H1 (cell line): ENCODE data around the gene DRC7. TPM values are rescaled to one million over a fixed set of nuclear protein-coding genes. Genes with fewer than 3 reads are reported as not detected.

Experiments used
- CTCF ChIA-PET: fragments of 300-600 bp; sonication (Branson Sonifier 250); formaldehyde crosslinking; loops from one replicate; lab custom pipeline; 2021; ENCODE audit not compliant: partially characterized antibody; lab: Charles Lee
- POLR2A ChIA-PET: fragments of 300-600 bp; sonication (Branson Sonifier 250); formaldehyde crosslinking; loops from one replicate; lab custom pipeline; 2021; ENCODE audit warnings: inconsistent platforms; ENCODE audit not compliant: partially characterized antibody; lab: Charles Lee
- DNase-seq, 2 experiments: peaks; one replicate each; pipeline versions ENCODE4 v3.0.0 to v3.0.0-alpha.2; 2010 to 2022; ENCODE audit warnings: low spot score in 2 of 2, low read depth in 1 of 2, mixed read lengths in 1 of 2
- FAIRE-seq: peaks from 2 replicates; lab custom pipeline; 2011; peaks lifted over from hg19 to GRCh38; lab: Jason Lieb, UNC
- H2AFZ ChIP-seq: 2 replicates; pipeline ENCODE4 v1.8.1; 2012; ENCODE audit warnings: low read length, inconsistent platforms
- H2AK5ac ChIP-seq: 2 replicates; pipeline ENCODE4 v1.6.1; 2013; ENCODE audit warnings: low read depth, low read length
- H2BK120ac ChIP-seq: replicated peaks from 2 replicates; pipeline ENCODE3; 2013; ENCODE audit warnings: low read depth, low read length, inconsistent platforms
- H2BK12ac ChIP-seq: 2 replicates; pipeline ENCODE4 v1.6.1; 2013; ENCODE audit warnings: low read depth, low read length
- H2BK15ac ChIP-seq: 2 replicates; pipeline ENCODE4 v1.6.1; 2013; ENCODE audit warnings: low read length
- H2BK20ac ChIP-seq: 2 replicates; pipeline ENCODE4 v1.6.1; 2013; ENCODE audit warnings: low read length
- H2BK5ac ChIP-seq: 2 replicates; pipeline ENCODE4 v1.6.1; 2013; ENCODE audit warnings: low read depth, low read length
- H3K14ac ChIP-seq: 2 replicates; pipeline ENCODE4 v1.6.1; 2013; ENCODE audit warnings: inconsistent platforms; ENCODE audit not compliant: insufficient read length
- H3K18ac ChIP-seq: 2 replicates; pipeline ENCODE4 v1.6.1; 2013; ENCODE audit warnings: low read length; ENCODE audit errors: extremely low read depth
- H3K23ac ChIP-seq: 2 replicates; pipeline ENCODE4 v1.6.1; 2013; ENCODE audit warnings: inconsistent platforms; ENCODE audit not compliant: insufficient read length
- H3K23me2 ChIP-seq: 2 replicates; pipeline ENCODE4 v1.6.1; 2013; ENCODE audit warnings: low read depth, low read length
- H3K27ac ChIP-seq: 2 replicates; pipeline ENCODE4 v1.6.1; 2011; ENCODE audit warnings: low read depth, low read length, inconsistent platforms
- H3K27me3 ChIP-seq, 4 experiments: replicated peaks in 1 of 4; 1 replicate in 1 of 4; 2 replicates in 3 of 4; pipeline versions ENCODE4 v1.6.1 to v1.8.1; 2011 to 2013; ENCODE audit warnings: low read length in 3 of 4, mild to moderate bottlenecking in 3 of 4, inconsistent platforms in 2 of 4, mixed read lengths in 2 of 4, moderate library complexity in 1 of 4; ENCODE audit not compliant: control insufficient read depth in 3 of 4, insufficient read depth in 3 of 4; ENCODE audit errors: extremely low read depth in 1 of 4
- H3K36me3 ChIP-seq, 4 experiments: 2 replicates each; pipeline versions ENCODE4 v1.6.1 to v1.8.1; 2011 to 2013; ENCODE audit warnings: mild to moderate bottlenecking in 4 of 4, low read length in 3 of 4, moderate library complexity in 2 of 4, control low read depth in 1 of 4, inconsistent platforms in 1 of 4; ENCODE audit not compliant: insufficient read depth in 4 of 4, control insufficient read depth in 2 of 4
- H3K4ac ChIP-seq: replicated peaks from 2 replicates; pipeline ENCODE3; 2013; ENCODE audit warnings: low read length, low read depth, mixed read lengths, inconsistent platforms; ENCODE audit not compliant: insufficient read length
- H3K4me1 ChIP-seq, 4 experiments: replicated peaks in 1 of 4; 1 replicate in 1 of 4; 2 replicates in 3 of 4; pipeline versions ENCODE4 v1.6.1 to v1.8.1; 2011 to 2013; ENCODE audit warnings: low read length in 3 of 4, inconsistent platforms in 2 of 4, mixed read lengths in 1 of 4; ENCODE audit not compliant: insufficient read depth in 4 of 4, control insufficient read depth in 3 of 4
- H3K4me2 ChIP-seq, 2 experiments: 2 replicates each; pipeline versions ENCODE4 v1.6.1 to v1.8.1; 2011 to 2013; ENCODE audit warnings: low read depth in 2 of 2, low read length in 2 of 2, control low read depth in 1 of 2, inconsistent platforms in 1 of 2, mild to moderate bottlenecking in 1 of 2; ENCODE audit not compliant: insufficient read depth in 1 of 2
- H3K4me3 ChIP-seq, 4 experiments: fragments of 200-600, 300-600 bp in 1 of 4; sonication (generic), shearing (Covaris generic), sonication (Bioruptor Twin) in 1 of 4; 2 replicates each; pipeline versions ENCODE4 v1.5.1 to v1.8.1; 2011 to 2016; ENCODE audit warnings: low read length in 4 of 4, low read depth in 3 of 4, control low read depth in 2 of 4, inconsistent platforms in 2 of 4, mild to moderate bottlenecking in 2 of 4, mixed read lengths in 1 of 4, moderate library complexity in 1 of 4; ENCODE audit not compliant: insufficient read depth in 2 of 4; ENCODE audit errors: extremely low read depth in 1 of 4
- H3K56ac ChIP-seq: replicated peaks from 2 replicates; pipeline ENCODE3; 2013; ENCODE audit warnings: low read depth, mild to moderate bottlenecking, mixed read lengths, low read length, inconsistent platforms; ENCODE audit not compliant: insufficient read length
- H3K79me1 ChIP-seq: 2 replicates; pipeline ENCODE4 v1.6.1; 2013; ENCODE audit warnings: low read depth, low read length, control low read depth
- H3K79me2 ChIP-seq, 2 experiments: 2 replicates each; pipeline versions ENCODE4 v1.6.1 to v1.8.1; 2012 to 2013; ENCODE audit warnings: low read length in 2 of 2, mild to moderate bottlenecking in 2 of 2, inconsistent platforms in 1 of 2; ENCODE audit not compliant: insufficient read depth in 2 of 2, control insufficient read depth in 1 of 2
- H3K9ac ChIP-seq, 4 experiments: replicated peaks in 1 of 4; 1 replicate in 1 of 4; 2 replicates in 3 of 4; pipeline versions ENCODE4 v1.6.1 to v1.8.1; 2011 to 2013; ENCODE audit warnings: low read depth in 3 of 4, low read length in 3 of 4, control low read depth in 2 of 4, mild to moderate bottlenecking in 2 of 4, moderate library complexity in 2 of 4, inconsistent platforms in 1 of 4; ENCODE audit errors: extremely low read depth in 1 of 4
- H3K9me3 ChIP-seq, 2 experiments: 2 replicates each; pipeline versions ENCODE4 v1.6.1 to v1.8.1; 2012 to 2013; ENCODE audit warnings: mild to moderate bottlenecking in 2 of 2, moderate library complexity in 2 of 2, control low read depth in 1 of 2, inconsistent platforms in 1 of 2, low read depth in 1 of 2, low read length in 1 of 2, mixed read lengths in 1 of 2; ENCODE audit not compliant: insufficient read depth in 2 of 2
- H4K20me1 ChIP-seq, 2 experiments: replicated peaks in 1 of 2; 2 replicates each; pipeline versions ENCODE3 to v1.8.1; 2011 to 2013; ENCODE audit warnings: inconsistent platforms in 2 of 2, low read length in 2 of 2, mild to moderate bottlenecking in 1 of 2; ENCODE audit not compliant: insufficient read depth in 2 of 2, control insufficient read depth in 1 of 2
- H4K5ac ChIP-seq: 2 replicates; pipeline ENCODE4 v1.6.1; 2013; ENCODE audit warnings: low read length, low read depth, mixed read lengths, inconsistent platforms; ENCODE audit not compliant: insufficient read length
- H4K8ac ChIP-seq: 2 replicates; pipeline ENCODE4 v1.8.0; 2013; ENCODE audit warnings: mild to moderate bottlenecking, moderate library complexity, low read length, inconsistent platforms; ENCODE audit not compliant: insufficient read depth; ENCODE audit errors: extremely low read depth
- H4K91ac ChIP-seq: replicated peaks from 2 replicates; pipeline ENCODE3; 2013; ENCODE audit warnings: low read length, mixed read lengths, inconsistent platforms; ENCODE audit not compliant: insufficient read length
- ATF3 ChIP-seq: IDR thresholded peaks from 2 replicates; pipeline ENCODE4 v1.6.1; 2011; ENCODE audit warnings: low read depth, mild to moderate bottlenecking, low read length; ENCODE audit not compliant: insufficient read depth
- CHD1 ChIP-seq: IDR thresholded peaks from 2 replicates; pipeline ENCODE4 v1.6.1; 2012; ENCODE audit warnings: low read depth, low read length, improper control_type of control experiment
- CHD2 ChIP-seq: IDR thresholded peaks from 2 replicates; pipeline ENCODE4 v1.6.1; 2012; ENCODE audit warnings: low read length, improper control_type of control experiment
- EZH2 ChIP-seq: fragments of 200-600 bp; sonication (generic); IDR thresholded peaks from 2 replicates; pipeline ENCODE4 v1.7.1; 2012; ENCODE audit warnings: low read depth, mild to moderate bottlenecking, moderate library complexity, low read length, inconsistent platforms; ENCODE audit not compliant: severe bottlenecking
- JUND ChIP-seq: IDR thresholded peaks from 2 replicates; pipeline ENCODE4 v1.6.1; 2011; ENCODE audit warnings: mild to moderate bottlenecking, improper control_type of control experiment, low read length
- MAX ChIP-seq: IDR thresholded peaks from 2 replicates; pipeline ENCODE4 v1.6.1; 2012; ENCODE audit warnings: inconsistent platforms
- POLR2AphosphoS5 ChIP-seq: IDR thresholded peaks from 2 replicates; pipeline ENCODE4 v1.6.1; 2011; ENCODE audit warnings: low read depth, low read length
- RNF2 ChIP-seq: fragments of 200-900, 300-1000 bp; sonication (generic); IDR thresholded peaks from 2 replicates; pipeline ENCODE4 v1.7.1; 2016; ENCODE audit warnings: borderline replicate concordance, low read depth, mild to moderate bottlenecking, antibody characterized with exemption, low read length; ENCODE audit not compliant: poor library complexity, severe bottlenecking; ENCODE audit errors: missing control alignments
- SIN3A ChIP-seq, 2 experiments: IDR thresholded peaks in 1 of 2; conservative IDR thresholded peaks in 1 of 2; 2 replicates each; pipeline ENCODE4 v1.6.1; 2011 to 2012; ENCODE audit warnings: low read length in 2 of 2, improper control_type of control experiment in 1 of 2, low read depth in 1 of 2, mild to moderate bottlenecking in 1 of 2
- TAF1 ChIP-seq: IDR thresholded peaks from 2 replicates; pipeline ENCODE4 v1.6.1; 2011; ENCODE audit warnings: mild to moderate bottlenecking, low read depth, low read length
- TEAD4 ChIP-seq: IDR thresholded peaks from 2 replicates; pipeline ENCODE4 v1.6.1; 2012; ENCODE audit warnings: low read depth, low read length, inconsistent platforms, mixed read lengths
- USF2 ChIP-seq: IDR thresholded peaks from 2 replicates; pipeline ENCODE4 v1.6.1; 2011; ENCODE audit warnings: low read length, improper control_type of control experiment
- WGBS, 2 experiments: shearing (Covaris generic) in 1 of 2; methylation state at CpG; one replicate each; pipeline versions ENCODE4 v1.1.6 to v1.1.7; 2013 to 2015; ENCODE audit warnings: low lambda C conversion rate in 2 of 2, mixed read lengths in 2 of 2, inconsistent platforms in 1 of 2, low coverage in 1 of 2, missing lambda C conversion rate in 1 of 2; ENCODE audit not compliant: insufficient replicate concordance in 2 of 2, insufficient coverage in 1 of 2, insufficient read length in 1 of 2; ENCODE audit errors: extremely low coverage in 1 of 2, missing lambda C conversion rate in 1 of 2; 5-methylcytosine and 5-hydroxymethylcytosine counted together
- polyA plus RNA-seq, 7 experiments: library from polyadenylated mRNA; depleted of rRNA in 3 of 7; stranded (reverse) in 5 of 7; unstranded in 2 of 7; fragments of >200 nt in 5 of 7; fragments of 200-250 nt in 2 of 7; gene quantifications; 1 replicate in 5 of 7; 2 replicates in 1 of 7; 4 replicates in 1 of 7; pipeline versions ENCODE4 v1.2.1 to v1.2.3, GENCODE V29; 2011 to 2013; ENCODE audit warnings: missing spikeins in 2 of 7, mixed read lengths in 2 of 7
- total RNA-seq: library from RNA; stranded (reverse); fragmentation: NEBNext Ultra II Directional; extraction: Animal tissue kit (Norgen Biotek cat#: 25700); gene quantifications from 2 replicates; pipeline ENCODE4 v1.2.1, GENCODE V29; 2021

Gene DRC7
- total and polyA plus RNA-seq, 2 of the 8 experiments (the other 6 are each of a cell fraction or from before 2014, with no cell fraction given), result 0.14 TPM; not detected in 1

- Histone ChIP-seq H4K8ac (no peak overlapping the region), H3K4me2 (no peak overlapping the region), H4K5ac (no peak overlapping the region), H4K91ac (no peak overlapping the region), H3K4me1 (no peaks in the 10 kb centered on the region), H2AFZ (no peak overlapping the region), H3K23me2 (peaks cover 9% of the 10 kb centered on the region; the same call in 1 of the 2 replicates), H3K79me1 (no peaks in the 10 kb centered on the region), H3K4ac (no peak overlapping the region), H3K18ac (no peak overlapping the region), H2BK12ac (no peak overlapping the region), H2BK5ac (no peak overlapping the region), H3K36me3 (no peaks in the 10 kb centered on the region), H2AK5ac (no peak overlapping the region), H3K9me3 (no peaks in the 10 kb centered on the region), H3K56ac (no peak overlapping the region), H3K9ac (no peak overlapping the region), H3K27ac (no peak overlapping the region), H4K20me1 (peaks cover 0 to 3% of the 10 kb centered on the region in 2 experiments), H2BK15ac (no peak overlapping the region), H3K23ac (no peak overlapping the region), H3K14ac (no peak overlapping the region), H3K4me3 (no peak overlapping the region), H3K27me3 (no peaks in the 10 kb centered on the region; a peak in 1 of 7 replicates), H3K79me2 (no peaks in the 10 kb centered on the region), H2BK20ac (no peak overlapping the region), H2BK120ac (no peak overlapping the region)
- 91% methylated on average over 15 of the region's 15 CpGs; no CpG with 5 or more reads in 1 of the 2 experiments for WGBS, 2 experiments
- POLR2A ChIA-PET, result interaction anchor here (1.7 to 3.2 kb wide), 2 partner anchors 11 to 18 kb away, joined by 3 to 22 read pairs; partner anchors contain the start of gene KATNB1
- CTCF ChIA-PET, result interaction anchor here (0.7 to 6.6 kb wide), 13 partner anchors 12 to 308 kb away, joined by 3 to 48 read pairs (median 4); no protein-coding TSS in a partner anchor
- DNase-seq (no peak), FAIRE-seq (no peak)
- TF ChIP-seq EZH2 (no peak), POLR2AphosphoS5 (no peak), RNF2 (no peak), CHD1 (no peak), MAX (no peak), SIN3A (conservative IDR thresholded peaks at IDR 0.05 in 1 of 2, IDR thresholded peaks at IDR 0.05 in 1 of 2; ENCODE audit: low read depth in 1 of 2, low read length in 2 of 2) (no peak), USF2 (no peak), ATF3 (no peak), CHD2 (no peak), TEAD4 (no peak), TAF1 (no peak), JUND (no peak)
Measured at GRCh38 chr16:57724531-57724930, 29.9 kb downstream of the DRC7 start.
